ENCODE measurements around the gene CRIP3.
"Not testable (repeated sequence)": the region's sequence is repeated elsewhere in the genome, so short reads cannot be mapped to it uniquely, and the experiment has no call there.

CRIP3 gene

DNA sequence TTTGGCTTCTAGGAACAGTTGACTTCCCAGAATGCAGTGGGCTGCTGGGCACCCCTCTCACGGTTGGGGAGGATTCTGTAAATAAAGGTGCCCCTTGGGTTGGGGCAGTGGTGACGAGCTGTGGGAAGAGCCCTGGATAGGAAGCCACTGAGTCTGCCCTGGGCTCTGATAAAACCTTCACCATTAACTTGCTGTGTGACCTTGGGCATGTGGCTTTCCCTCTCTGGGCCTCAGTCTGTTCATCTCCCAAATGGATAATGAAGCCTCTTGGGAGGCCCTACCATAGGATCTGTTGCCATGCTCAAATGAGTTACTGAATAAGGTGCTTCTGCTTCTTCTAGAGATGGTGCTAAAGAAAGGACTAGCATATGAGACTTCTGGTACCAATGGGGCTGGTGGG is 3.7 kb downstream of the CRIP3 start:
- no peak for FAIRE-seq

DNA sequence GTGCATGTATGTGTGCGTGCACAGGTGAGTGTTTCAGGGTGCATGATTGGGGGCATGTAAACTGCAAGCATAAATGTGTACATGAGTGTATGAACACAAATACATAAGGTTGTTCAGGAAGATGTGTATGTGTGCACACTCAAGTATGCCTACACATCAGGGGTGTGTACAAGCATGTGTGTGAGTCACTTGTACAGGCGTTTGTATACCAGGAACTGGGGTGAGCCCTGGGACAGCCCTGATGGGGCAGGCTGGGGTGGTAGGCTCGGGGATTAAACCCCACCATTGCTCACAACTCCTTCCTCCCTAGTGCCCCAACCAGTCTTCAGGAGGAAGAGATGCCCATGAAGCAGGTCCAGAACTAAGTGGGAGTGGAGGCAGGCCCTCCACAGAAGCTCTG is 4.3 kb downstream of the CRIP3 start:
- no peak for FAIRE-seq

- no peak for FAIRE-seq
Measured at GRCh38 chr6:43303751-43304331, 4.8 kb downstream of the CRIP3 start.

- FAIRE-seq, result not testable (repeated sequence)
Measured at GRCh38 chr6:43303006-43303405, 5.6 kb downstream of the CRIP3 start.

GRCh38 chr6:43302126-43302525 is 6.5 kb downstream of the CRIP3 start:
- FAIRE-seq, result no peak

GRCh38 chr6:43301081-43301870 is 7.3 kb downstream of the CRIP3 start:
- FAIRE-seq, result no peak

- FAIRE-seq, result no peak
Measured at GRCh38 chr6:43299338-43300293, 9.0 kb downstream of the CRIP3 start.

- FAIRE-seq, result no peak
Measured at GRCh38 chr6:43298565-43299337, 9.9 kb downstream of the CRIP3 start.

GRCh38 chr6:43297644-43298564 is 10.7 kb downstream of the CRIP3 start, which contains the start of gene SLC22A7:
Gene SLC22A7, plus strand, starts transcription at chr6:43298260. Its CDS starts 99 bp downstream, at chr6:43298359.
- no peak for FAIRE-seq

- no peak for FAIRE-seq
Measured at GRCh38 chr6:43296780-43297497, 11.7 kb downstream of the CRIP3 start.

DNA sequence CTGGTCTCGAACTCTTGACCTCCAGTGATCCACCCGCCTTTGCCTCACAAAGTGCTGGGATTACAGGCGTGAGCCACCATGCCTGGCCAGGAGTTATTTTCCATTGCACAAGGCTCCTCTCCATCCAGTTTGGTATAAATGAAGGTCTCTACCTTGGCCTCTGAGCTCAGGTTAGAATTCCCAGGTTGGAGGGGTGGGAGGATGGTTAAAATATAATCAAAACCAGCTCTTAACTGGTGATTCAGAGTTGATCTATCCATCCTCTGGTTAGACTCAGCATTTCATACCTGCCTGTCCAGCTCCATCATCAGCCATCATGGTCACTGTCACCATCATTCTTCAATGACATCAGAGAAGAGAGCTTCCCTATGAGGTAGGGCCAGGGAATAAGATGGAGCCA is 13.2 kb downstream of the CRIP3 start:
- no peak for FAIRE-seq

- no peak for FAIRE-seq
Measured at GRCh38 chr6:43294536-43294935, 14.1 kb downstream of the CRIP3 start.

GRCh38 chr6:43293698-43294097 is 14.9 kb downstream of the CRIP3 start:
- FAIRE-seq, result no peak

GRCh38 chr6:43292763-43293318 is 15.8 kb downstream of the CRIP3 start:
- FAIRE-seq, result no peak

GRCh38 chr6:43292341-43292740 is 16.3 kb downstream of the CRIP3 start:
- FAIRE-seq, result no peak

DNA sequence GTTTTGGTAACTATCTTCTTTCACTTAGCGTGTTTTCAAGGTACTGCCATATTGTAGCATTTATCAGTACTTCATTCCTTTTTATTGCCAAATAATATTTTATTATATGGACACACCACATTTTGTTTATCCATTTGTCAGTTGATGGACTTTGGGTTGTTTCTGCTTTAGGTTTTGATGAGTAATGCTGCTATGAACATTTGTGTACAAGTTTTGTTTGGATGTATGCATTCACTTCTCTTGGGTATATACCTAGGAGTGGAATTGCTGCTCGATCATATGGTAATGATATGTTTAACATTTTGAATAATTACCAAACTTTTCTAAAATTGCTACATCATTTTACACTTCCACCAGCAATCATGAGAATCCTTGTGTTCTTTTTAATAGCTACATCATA is 16.9 kb downstream of the CRIP3 start:
- no peak for FAIRE-seq

DNA sequence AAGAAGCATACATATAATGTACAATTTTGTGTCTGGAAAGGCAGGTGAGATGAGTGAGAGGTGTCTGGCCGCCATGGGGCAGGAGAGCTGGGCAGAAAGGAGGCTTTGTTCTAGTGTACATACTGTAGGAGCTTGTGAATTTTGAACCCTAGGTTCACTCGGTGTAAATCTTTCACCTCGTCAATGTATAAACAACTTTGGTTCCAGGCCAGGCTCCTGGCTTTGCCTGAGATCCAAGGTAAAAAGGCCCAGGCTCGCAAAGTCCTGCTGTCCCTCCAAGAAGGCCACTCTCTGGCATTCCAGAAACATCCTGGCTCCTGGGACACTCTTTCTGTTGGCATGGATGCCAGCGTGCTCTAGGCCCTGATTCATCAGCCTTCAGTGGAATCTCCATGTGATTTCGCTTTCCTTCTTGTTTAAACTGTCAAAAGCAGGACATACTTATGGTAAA is 17.7 kb downstream of the CRIP3 start:
- no peak for FAIRE-seq

GRCh38 chr6:43290339-43290904 is 18.2 kb downstream of the CRIP3 start:
- FAIRE-seq, result no peak

DNA sequence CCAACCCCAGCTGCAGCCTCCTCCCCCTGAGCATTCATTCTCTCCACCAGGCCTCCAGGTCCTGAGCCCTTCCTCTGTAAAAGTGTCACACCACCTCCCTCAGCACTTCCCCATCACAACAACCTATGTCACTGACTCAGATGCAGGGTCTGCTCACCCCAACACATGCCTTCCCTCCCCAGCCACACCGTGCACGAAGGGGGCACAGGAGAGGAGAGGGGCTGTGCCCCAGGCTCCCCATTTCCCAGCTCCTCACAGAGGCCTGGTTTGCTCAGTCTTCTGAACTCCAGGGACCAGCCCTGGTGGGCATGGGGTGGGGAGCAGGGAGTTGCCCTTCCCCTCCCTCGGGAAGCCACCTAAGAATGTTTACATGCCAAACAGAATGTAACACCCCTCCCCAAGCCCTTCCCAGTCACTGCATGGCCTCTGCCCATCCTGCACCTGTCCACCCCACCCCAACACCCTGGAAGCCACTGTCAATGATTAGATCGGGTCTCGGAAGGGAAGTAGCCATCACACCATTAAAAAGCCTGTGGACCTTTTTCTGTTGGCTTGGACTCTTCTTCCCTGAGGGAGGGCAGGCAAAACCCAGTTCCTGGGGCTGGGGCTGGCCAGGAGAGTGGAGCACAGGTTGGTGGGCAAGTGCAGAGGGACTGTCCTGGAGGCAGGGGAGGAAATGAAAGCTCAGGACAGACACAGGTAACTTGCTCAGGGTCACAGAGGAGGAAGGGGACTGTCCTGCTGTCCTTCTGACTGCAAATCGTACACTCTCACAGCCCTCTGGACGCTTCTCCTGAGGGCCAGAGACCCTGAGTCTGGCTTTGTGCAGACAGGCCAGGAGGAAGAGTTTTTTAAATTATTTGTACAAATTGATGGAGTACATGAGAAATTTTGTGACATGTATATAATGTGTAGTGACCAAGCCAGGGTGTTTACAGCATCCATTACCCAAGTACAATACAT is 20.6 kb downstream of the CRIP3 start:
- FAIRE-seq, result no peak

All from TTC549 (cell line).